Thyroid gland (tissue), 4 donors: Measurements from ENCODE around the gene COG6. TPM values are rescaled to one million over a fixed set of nuclear protein-coding genes. Genes with fewer than 3 reads are reported as not detected.
A peak's percentile ranks its signal among the peaks of the same experiment; 100 is the strongest.

Experiments used
- DNase-seq, 2 donors: peaks; one replicate each; pipeline ENCODE4 v3.0.0-alpha.2; 2019
- H3K27ac ChIP-seq, 3 donors: fragments of 200-600 bp; sonication (generic); 1 replicate in 2 of 3; 2 replicates in 1 of 3; pipeline ENCODE4 v1.5.1; 2016 to 2019; ENCODE audit warnings: mild to moderate bottlenecking in 1 of 3, moderate library complexity in 1 of 3
- H3K27me3 ChIP-seq: fragments of 200-600 bp; sonication (generic); one replicate; pipeline ENCODE4 v1.5.1; 2019
- H3K36me3 ChIP-seq, 2 donors: fragments of 200-600 bp; sonication (generic); one replicate each; pipeline ENCODE4 v1.5.1; 2016 to 2019
- H3K4me1 ChIP-seq, 2 donors: fragments of 200-600 bp; sonication (generic); one replicate each; pipeline ENCODE4 v1.5.1; 2017 to 2019
- H3K4me3 ChIP-seq, 3 donors: fragments of 200-600 bp; sonication (generic); replicated peaks in 1 of 3; 1 replicate in 2 of 3; 2 replicates in 1 of 3; pipeline ENCODE4 v1.5.1; 2016; ENCODE audit warnings: mild to moderate bottlenecking in 1 of 3
- H3K9me3 ChIP-seq: fragments of 200-600 bp; sonication (generic); one replicate; pipeline ENCODE4 v1.5.1; 2017
- CTCF ChIP-seq, 6 experiments: fragments of 200-600 bp in 3 of 6; fragments of 450-650 bp in 3 of 6; sonication (generic) in 3 of 6; IDR thresholded peaks; one replicate each; pipeline ENCODE4 v1.5.1; 2016 to 2019; ENCODE audit warnings: antibody characterized with exemption in 6 of 6, mild to moderate bottlenecking in 2 of 6, inconsistent platforms in 1 of 6, moderate library complexity in 1 of 6
- POLR2A ChIP-seq, 2 donors: fragments of 450-650 bp; IDR thresholded peaks; one replicate each; pipeline ENCODE4 v1.6.1; 2017; ENCODE audit warnings: antibody characterized with exemption in 2 of 2, mild to moderate bottlenecking in 2 of 2, moderate library complexity in 1 of 2
- WGBS, 2 donors: methylation state at CpG; one replicate each; pipeline ENCODE4 v1.1.5; 2017; 5-methylcytosine and 5-hydroxymethylcytosine counted together
- intact Hi-C: fragments of 100-400 bp; cut with DNase I; formaldehyde crosslinking; loops from one replicate; pipeline ENCODE4 v1.15.1; 2023
- total RNA-seq, 4 donors: library from RNA; depleted of rRNA; stranded (reverse); fragments of >200 nt; gene quantifications; one replicate each; pipeline ENCODE4 v1.2.3, GENCODE V29; 2016

COG6 gene
- total RNA-seq, 4 donors from 2014 or later: 29.0 to 77.3 (median 38.4) TPM

GRCh38 chr13:39656325-39656677 lies 839 bp downstream of the COG6 start:
- intact Hi-C loops: no loop called here
- no peak for DNase-seq
- Histone ChIP-seq H3K27ac (peak overlapping the region in 2 of 3 donors; percentile 79 to 83), H3K9me3 (no peaks in the 10 kb centered on the region), H3K27me3 (no peaks in the 10 kb centered on the region), H3K4me3 (peak overlapping the region; percentile 81 to 93 (median 87)), H3K36me3 (peaks cover 0 to 4% of the 10 kb centered on the region in 2 donors), H3K4me1 (peaks cover 0 to 8% of the 10 kb centered on the region in 2 donors)
- no peak for TF ChIP-seq POLR2A (IDR thresholded peaks at IDR 0.05)
- TF ChIP-seq CTCF (IDR thresholded peaks at IDR 0.05): no peak
- 16 to 17% methylated on average over 7 of the region's 7 CpGs for WGBS, 2 donors

GRCh38 chr13:39663508-39663907 lies 8.0 kb downstream of the COG6 start:
- intact Hi-C loops: no loop called here
- peaks cover 0 to 4% of the 10 kb centered on the region in 2 donors for H3K36me3 ChIP-seq
- no peak overlapping the region for H3K4me3 ChIP-seq
- WGBS, 2 donors: 91 to 100% methylated on average over 1 of the region's 1 CpG
- H3K27me3 ChIP-seq: no peaks in the 10 kb centered on the region
- no peak overlapping the region for H3K27ac ChIP-seq
- no peaks in the 10 kb centered on the region for H3K9me3 ChIP-seq
- no peaks in the 10 kb centered on the region for H3K4me1 ChIP-seq
- DNase-seq: no peak
- no peak for TF ChIP-seq CTCF (IDR thresholded peaks at IDR 0.05)
- no peak for TF ChIP-seq POLR2A (IDR thresholded peaks at IDR 0.05)

GRCh38 chr13:39663958-39664357 lies 8.5 kb downstream of the COG6 start:
- DNase-seq: no peak
- TF ChIP-seq CTCF (IDR thresholded peaks at IDR 0.05) (no peak), POLR2A (IDR thresholded peaks at IDR 0.05) (no peak)
- H3K4me1 ChIP-seq: no peaks in the 10 kb centered on the region
- peaks cover 0 to 4% of the 10 kb centered on the region in 2 donors for H3K36me3 ChIP-seq
- WGBS, 2 donors: 72 to 78% methylated on average over 2 of the region's 2 CpGs
- H3K9me3 ChIP-seq: no peaks in the 10 kb centered on the region
- H3K27ac ChIP-seq: no peak overlapping the region
- intact Hi-C loops: no loop called here
- no peaks in the 10 kb centered on the region for H3K27me3 ChIP-seq
- no peak overlapping the region for H3K4me3 ChIP-seq

GRCh38 chr13:39665763-39666162 lies 10.3 kb downstream of the COG6 start:
- Histone ChIP-seq H3K27me3 (no peaks in the 10 kb centered on the region), H3K36me3 (no peaks in the 10 kb centered on the region), H3K27ac (no peak overlapping the region), H3K9me3 (no peaks in the 10 kb centered on the region), H3K4me1 (no peaks in the 10 kb centered on the region), H3K4me3 (no peak overlapping the region)
- no peak for DNase-seq
- TF ChIP-seq CTCF (IDR thresholded peaks at IDR 0.05): no peak
- no peak for TF ChIP-seq POLR2A (IDR thresholded peaks at IDR 0.05)
- intact Hi-C loops: no loop called here
- WGBS, 2 donors: 86 to 96% methylated on average over 1 of the region's 1 CpG

- Histone ChIP-seq H3K4me3 (no peak overlapping the region), H3K9me3 (no peaks in the 10 kb centered on the region), H3K27me3 (no peaks in the 10 kb centered on the region), H3K4me1 (no peaks in the 10 kb centered on the region), H3K27ac (no peak overlapping the region), H3K36me3 (no peaks in the 10 kb centered on the region)
- TF ChIP-seq POLR2A (IDR thresholded peaks at IDR 0.05) (no peak), CTCF (IDR thresholded peaks at IDR 0.05) (no peak)
- intact Hi-C loops: no loop called here
- DNase-seq: no peak
- WGBS, 2 donors: 91 to 97% methylated on average over 2 of the region's 2 CpGs
Observed at GRCh38 chr13:39670445-39670844, 15.0 kb downstream of the COG6 start.
